ENCODE data around the gene PRDM16.
A peak's percentile ranks its signal among the peaks of the same experiment; 100 is the strongest.

The PRDM16 gene

DNA sequence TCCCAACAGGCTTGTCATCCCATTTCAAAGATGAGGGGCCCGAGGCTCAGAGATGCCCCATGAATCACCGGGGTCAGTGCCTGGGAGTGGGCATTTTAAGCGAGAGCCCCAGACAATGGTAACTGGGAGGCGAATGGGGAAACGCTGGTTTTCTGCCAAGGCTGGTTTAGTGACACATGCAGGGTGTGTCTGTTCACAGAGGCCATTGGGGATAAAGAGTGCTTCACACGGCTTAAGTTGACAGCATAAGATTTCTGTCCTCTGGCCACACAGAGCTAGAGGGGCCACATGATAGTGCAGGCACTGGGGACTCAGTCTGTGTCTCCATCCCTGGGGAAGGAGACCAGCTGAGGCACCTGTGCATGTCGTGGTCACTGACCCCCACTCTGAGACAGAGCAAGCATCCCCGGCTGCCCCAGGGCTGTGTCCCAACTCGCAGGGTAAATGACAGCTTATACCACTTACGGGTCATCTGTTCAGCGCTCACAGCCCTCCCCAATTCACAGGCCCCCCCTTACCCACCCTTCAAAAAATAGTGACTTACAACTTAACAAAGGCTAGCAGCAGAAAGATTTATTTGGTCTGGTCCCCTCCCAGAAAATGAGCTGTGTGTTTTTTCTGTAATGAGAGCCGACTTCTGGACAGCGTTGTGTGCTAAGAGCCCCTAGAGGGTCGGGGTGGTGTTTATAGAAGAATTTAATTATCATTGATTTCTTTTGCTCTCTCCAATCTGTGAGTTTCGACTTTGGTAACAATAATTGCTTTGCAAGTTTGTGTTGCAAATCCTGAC lies 350.6 kb downstream of the PRDM16 start (continued):
- TF ChIP-seq ZNF398 (tag by site-specific recombination; IDR thresholded peaks at IDR 0.05) (peak; percentile 53; the same call in 1 of the 2 replicates), SCRT2 (tag by site-specific recombination; IDR thresholded peaks at IDR 0.05) (no peak), ZNF629 (tag by site-specific recombination; IDR thresholded peaks at IDR 0.05) (peak; percentile 67; the same call in 1 of the 2 replicates), ZNF513 (tag by site-specific recombination; IDR thresholded peaks at IDR 0.05) (peak; percentile 32; the same call in 1 of the 2 replicates), ZNF280C (tag by site-specific recombination; IDR thresholded peaks at IDR 0.05) (no peak), ZNF416 (tag by site-specific recombination; IDR thresholded peaks at IDR 0.05) (no peak), RBAK (tag by site-specific recombination; IDR thresholded peaks at IDR 0.05) (no peak), ZNF16 (tag by site-specific recombination; IDR thresholded peaks at IDR 0.05; ENCODE audit: low read depth) (no peak), MZF1 (tag by site-specific recombination; IDR thresholded peaks at IDR 0.05; ENCODE audit: borderline replicate concordance) (peak; percentile 72; the same call in 1 of the 2 replicates), KLF8 (tag by site-specific recombination; IDR thresholded peaks at IDR 0.05) (no peak), HOXC10 (CRISPR knock-in tag; IDR thresholded peaks at IDR 0.05) (no peak), ZNF76 (tag by site-specific recombination; IDR thresholded peaks at IDR 0.05; ENCODE audit: borderline replicate concordance, low read depth) (no peak), BCL6B (tag by site-specific recombination; IDR thresholded peaks at IDR 0.05) (no peak), KLF1 (tag by site-specific recombination; IDR thresholded peaks at IDR 0.05) (peak; percentile 68), ZNF843 (tag by site-specific recombination; IDR thresholded peaks at IDR 0.05) (peak; percentile 96), ZNF571 (tag by site-specific recombination; IDR thresholded peaks at IDR 0.05) (no peak), ZNF623 (tag by site-specific recombination; IDR thresholded peaks at IDR 0.05) (no peak), ZNF549 (tag by site-specific recombination; IDR thresholded peaks at IDR 0.05) (no peak), ZNF248 (tag by site-specific recombination; IDR thresholded peaks at IDR 0.05) (no peak)
- TF ChIP-seq, protein P1, sequence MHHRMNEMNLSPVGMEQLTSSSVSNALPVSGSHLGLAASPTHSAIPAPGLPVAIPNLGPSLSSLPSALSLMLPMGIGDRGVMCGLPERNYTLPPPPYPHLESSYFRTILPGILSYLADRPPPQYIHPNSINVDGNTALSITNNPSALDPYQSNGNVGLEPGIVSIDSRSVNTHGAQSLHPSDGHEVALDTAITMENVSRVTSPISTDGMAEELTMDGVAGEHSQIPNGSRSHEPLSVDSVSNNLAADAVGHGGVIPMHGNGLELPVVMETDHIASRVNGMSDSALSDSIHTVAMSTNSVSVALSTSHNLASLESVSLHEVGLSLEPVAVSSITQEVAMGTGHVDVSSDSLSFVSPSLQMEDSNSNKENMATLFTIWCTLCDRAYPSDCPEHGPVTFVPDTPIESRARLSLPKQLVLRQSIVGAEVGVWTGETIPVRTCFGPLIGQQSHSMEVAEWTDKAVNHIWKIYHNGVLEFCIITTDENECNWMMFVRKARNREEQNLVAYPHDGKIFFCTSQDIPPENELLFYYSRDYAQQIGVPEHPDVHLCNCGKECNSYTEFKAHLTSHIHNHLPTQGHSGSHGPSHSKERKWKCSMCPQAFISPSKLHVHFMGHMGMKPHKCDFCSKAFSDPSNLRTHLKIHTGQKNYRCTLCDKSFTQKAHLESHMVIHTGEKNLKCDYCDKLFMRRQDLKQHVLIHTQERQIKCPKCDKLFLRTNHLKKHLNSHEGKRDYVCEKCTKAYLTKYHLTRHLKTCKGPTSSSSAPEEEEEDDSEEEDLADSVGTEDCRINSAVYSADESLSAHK (tag by site-specific recombination; IDR thresholded peaks at IDR 0.05) = peak; percentile 89
- TF ChIP-seq, protein P2, sequence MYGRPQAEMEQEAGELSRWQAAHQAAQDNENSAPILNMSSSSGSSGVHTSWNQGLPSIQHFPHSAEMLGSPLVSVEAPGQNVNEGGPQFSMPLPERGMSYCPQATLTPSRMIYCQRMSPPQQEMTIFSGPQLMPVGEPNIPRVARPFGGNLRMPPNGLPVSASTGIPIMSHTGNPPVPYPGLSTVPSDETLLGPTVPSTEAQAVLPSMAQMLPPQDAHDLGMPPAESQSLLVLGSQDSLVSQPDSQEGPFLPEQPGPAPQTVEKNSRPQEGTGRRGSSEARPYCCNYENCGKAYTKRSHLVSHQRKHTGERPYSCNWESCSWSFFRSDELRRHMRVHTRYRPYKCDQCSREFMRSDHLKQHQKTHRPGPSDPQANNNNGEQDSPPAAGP (tag by site-specific recombination; IDR thresholded peaks at IDR 0.05) = peak; percentile 97; the same call in 1 of the 2 replicates
- TF ChIP-seq, protein P3, sequence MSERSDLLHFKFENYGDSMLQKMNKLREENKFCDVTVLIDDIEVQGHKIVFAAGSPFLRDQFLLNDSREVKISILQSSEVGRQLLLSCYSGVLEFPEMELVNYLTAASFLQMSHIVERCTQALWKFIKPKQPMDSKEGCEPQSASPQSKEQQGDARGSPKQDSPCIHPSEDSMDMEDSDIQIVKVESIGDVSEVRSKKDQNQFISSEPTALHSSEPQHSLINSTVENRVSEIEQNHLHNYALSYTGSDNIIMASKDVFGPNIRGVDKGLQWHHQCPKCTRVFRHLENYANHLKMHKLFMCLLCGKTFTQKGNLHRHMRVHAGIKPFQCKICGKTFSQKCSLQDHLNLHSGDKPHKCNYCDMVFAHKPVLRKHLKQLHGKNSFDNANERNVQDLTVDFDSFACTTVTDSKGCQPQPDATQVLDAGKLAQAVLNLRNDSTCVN (tag by site-specific recombination; optimal IDR thresholded peaks at IDR 0.05) = no peak
- TF ChIP-seq, protein P4, sequence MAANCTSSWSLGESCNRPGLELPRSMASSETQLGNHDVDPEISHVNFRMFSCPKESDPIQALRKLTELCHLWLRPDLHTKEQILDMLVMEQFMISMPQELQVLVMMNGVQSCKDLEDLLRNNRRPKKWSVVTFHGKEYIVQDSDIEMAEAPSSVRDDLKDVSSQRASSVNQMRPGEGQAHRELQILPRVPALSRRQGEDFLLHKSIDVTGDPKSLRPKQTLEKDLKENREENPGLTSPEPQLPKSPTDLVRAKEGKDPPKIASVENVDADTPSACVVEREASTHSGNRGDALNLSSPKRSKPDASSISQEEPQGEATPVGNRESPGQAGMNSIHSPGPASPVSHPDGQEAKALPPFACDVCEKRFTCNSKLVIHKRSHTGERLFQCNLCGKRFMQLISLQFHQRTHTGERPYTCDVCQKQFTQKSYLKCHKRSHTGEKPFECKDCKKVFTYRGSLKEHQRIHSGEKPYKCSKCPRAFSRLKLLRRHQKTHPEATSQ (tag by site-specific recombination; IDR thresholded peaks at IDR 0.05) = no peak
- TF ChIP-seq, protein P5, sequence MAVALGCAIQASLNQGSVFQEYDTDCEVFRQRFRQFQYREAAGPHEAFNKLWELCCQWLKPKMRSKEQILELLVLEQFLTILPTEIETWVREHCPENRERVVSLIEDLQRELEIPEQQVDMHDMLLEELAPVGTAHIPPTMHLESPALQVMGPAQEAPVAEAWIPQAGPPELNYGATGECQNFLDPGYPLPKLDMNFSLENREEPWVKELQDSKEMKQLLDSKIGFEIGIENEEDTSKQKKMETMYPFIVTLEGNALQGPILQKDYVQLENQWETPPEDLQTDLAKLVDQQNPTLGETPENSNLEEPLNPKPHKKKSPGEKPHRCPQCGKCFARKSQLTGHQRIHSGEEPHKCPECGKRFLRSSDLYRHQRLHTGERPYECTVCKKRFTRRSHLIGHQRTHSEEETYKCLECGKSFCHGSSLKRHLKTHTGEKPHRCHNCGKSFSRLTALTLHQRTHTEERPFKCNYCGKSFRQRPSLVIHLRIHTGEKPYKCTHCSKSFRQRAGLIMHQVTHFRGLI (tag by site-specific recombination; IDR thresholded peaks at IDR 0.05) = no peak
